ENCODE data around the gene SELPLG.
"Not testable (repeated sequence)": the region's sequence is repeated elsewhere in the genome, so short reads cannot be mapped to it uniquely, and the experiment has no call there.

The SELPLG gene

DNA sequence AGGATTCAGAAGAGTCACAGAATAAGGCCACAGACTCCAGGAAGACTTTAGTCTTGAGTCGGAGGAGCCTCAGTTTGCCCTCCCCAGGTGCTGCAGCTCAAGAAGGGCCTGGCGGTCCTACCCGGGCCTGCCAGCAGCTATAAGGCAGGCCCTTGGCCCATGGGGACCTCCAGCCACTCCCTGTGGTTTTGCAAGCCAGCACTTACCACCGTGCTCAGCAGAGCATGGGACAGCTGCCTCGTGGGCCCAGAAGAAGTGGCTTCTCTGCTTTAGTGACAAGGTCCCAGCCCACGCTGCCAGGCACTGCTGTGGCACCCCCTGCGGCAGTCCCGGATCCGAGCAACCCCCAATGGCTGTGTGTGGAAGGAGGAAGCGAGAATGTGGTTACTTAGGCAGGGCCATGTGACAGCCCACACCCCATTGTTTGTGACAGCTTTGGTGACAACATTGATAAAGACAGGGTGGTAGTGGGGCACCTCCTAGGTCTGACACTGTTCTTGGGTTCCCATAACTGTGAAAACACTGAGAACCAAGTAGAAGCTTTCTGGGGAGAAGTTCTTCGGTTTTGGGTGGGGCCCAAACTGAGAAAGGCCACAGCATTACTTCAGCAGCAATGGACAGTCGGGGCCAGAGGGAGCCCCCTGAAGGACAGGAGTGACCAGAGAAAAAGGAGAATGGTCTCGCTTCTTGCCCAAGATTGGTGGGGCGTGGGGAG is at the start of gene SELPLG:
Gene SELPLG, minus strand, starts transcription at position 361 of the 715 bp plus-strand sequence. CDS start 9,587 bp downstream, outside the sequence.
- DNase-seq: peak; percentile 88

DNA sequence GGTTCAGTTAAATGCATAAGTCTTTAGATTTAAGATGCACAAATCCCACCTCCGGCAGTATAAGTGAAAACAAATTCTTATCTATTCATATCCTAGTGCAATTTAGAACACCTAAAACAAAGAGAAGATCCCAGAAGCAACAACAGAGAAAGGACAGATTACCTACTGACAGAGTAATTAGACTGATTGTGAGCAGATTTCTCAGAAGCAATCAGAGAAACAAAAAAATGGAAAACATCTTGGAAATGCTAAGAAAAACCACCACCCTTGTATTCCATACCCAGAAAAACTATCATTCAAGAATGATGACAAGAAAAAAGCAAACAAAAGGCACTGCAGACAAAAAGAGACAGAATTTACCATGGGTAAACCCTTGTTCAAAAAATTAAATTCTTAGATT is 47.6 kb upstream of the SELPLG start:
- no peak for DNase-seq

DNA sequence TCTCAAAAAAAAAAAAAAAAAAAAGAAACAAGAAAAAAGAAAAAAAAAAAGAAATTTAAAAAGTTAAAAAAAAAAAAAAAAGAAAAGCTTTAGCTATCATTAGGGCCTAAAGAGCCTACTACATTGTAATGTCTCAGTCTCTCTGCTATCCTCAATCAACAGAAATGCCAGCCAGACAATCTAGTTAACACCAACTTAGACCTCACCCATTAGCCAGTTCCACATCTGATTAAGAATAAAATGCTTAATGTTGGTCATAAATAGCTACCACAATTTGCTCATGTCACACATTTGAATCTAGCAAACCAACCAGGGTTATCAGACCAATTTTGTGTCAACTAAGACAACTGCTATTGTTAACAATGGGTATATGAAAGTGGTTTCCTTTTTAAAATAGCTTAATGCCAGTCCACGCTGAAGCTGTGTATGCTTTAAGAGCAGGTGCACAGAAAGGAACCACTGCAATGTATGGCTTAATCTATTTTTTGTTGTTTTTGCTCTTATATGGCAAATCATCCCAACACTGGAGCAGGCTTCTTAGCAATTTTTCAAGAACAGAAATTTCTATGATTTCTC is 45.5 kb upstream of the SELPLG start:
- DNase-seq: no peak

- no peak for DNase-seq
Observed at GRCh38 chr12:108678104-108678730, 44.5 kb upstream of the SELPLG start.

GRCh38 chr12:108677381-108677780 is 43.7 kb upstream of the SELPLG start:
- no peak for DNase-seq

DNA sequence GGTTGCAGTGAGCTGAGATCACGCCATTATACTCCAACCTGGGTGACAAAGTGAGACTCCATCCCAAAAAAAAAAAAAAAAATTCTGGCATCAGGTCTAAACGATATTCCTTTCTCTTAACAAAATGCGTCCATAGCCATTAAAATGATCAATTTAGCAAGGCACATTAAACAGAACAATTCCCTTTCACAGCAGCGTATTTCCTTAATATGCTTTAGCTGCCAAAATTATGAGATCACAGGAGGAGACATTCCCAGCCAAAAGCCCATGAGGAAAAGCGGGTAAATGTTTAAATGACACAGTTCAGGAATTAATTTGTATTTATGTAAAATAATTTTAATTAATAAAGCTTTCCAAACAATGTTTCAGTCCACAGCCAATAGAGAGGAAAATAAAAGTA is 43.0 kb upstream of the SELPLG start:
- DNase-seq: no peak

- DNase-seq: no peak
Observed at GRCh38 chr12:108675792-108676191, 42.1 kb upstream of the SELPLG start.

GRCh38 chr12:108672054-108672453 is 38.4 kb upstream of the SELPLG start:
- DNase-seq: no peak

- DNase-seq: no peak
Observed at GRCh38 chr12:108671110-108671509, 37.4 kb upstream of the SELPLG start.

DNA sequence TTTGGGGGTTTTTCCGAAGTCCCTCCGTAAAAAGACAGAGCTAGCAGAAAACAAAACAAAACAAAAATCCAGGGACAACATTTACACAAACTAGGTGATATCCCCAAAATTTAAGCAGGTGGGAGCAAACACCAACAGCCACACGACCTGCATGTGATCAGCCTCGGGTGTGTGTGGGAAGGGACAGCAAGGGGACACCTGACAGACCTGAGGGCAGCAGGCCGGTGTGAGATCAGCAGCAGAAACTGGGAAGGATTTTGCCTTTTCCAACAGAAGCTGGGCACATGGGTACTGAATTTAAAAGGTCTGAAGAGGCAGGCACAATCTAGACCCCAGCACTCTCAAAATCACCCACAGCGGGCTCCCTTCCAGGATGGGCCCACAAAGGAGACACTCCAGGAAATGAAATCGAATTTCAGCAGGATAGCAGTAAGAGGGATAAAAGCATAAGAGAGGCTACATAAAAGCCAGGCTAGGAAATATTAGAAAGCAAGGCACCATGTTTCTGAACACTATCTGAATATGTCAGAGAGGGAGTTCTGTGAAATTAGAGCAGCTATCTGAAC is 36.5 kb upstream of the SELPLG start:
- DNase-seq: no peak

DNA sequence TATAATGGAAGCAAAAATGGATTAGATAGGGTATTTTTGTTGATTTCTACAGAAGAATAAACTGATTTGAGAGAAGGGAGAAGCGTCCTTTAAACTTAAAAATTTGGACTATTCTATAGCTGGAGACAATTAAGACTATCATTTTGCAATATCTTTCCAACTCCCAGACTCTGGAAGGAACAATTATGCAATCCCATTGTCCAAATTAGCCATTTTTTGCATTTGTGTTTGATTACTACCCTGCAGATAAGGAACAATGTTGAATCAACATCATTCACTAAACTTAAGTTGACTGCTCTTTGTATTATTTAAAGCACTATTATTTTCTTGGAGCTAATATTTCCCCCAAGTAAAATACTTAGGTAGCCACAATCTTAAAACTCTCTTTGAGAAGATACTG is 34.8 kb upstream of the SELPLG start:
- no peak for DNase-seq

DNA sequence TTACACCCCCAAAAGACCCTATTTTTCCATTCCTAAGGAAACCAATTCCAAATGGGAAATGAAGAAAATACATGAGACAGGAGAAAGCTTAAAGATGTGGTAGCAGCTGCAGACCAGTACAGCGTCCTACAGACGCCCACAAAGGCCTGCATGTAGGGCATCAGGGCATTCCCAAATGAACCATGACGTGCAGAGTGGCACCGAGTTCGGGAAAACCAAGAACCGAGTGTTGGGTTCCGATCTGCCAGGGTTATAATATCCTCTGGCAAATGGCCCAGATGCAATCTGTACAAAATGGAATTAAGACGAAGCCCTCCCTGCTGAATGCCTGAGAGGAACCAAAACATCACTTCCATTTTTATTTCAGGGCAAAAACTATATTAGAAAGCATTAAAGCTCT is 34.4 kb upstream of the SELPLG start:
- no peak for DNase-seq

DNA sequence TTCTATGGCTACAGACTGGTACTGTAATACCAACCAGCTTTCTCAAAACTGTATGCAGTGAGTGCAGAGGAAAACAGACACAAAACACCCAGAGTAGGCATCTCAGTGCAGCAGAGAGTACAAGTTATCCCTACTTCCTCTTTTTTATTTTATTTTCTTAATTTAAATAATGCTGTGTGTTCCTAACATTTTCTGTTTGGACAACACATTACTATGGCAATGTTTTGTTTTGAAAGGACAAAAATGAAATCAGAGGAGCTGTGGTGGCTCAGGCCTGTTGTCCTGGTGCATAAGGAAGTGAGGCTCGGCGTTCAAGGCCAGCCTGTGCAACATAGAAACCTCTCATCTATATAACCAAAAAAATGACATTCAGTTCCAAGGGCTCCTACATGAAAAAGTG is 33.7 kb upstream of the SELPLG start:
- DNase-seq: no peak

- DNase-seq: no peak
Observed at GRCh38 chr12:108666401-108666881, 32.7 kb upstream of the SELPLG start.

- no peak for DNase-seq
Observed at GRCh38 chr12:108665608-108666202, 32.0 kb upstream of the SELPLG start.

DNA sequence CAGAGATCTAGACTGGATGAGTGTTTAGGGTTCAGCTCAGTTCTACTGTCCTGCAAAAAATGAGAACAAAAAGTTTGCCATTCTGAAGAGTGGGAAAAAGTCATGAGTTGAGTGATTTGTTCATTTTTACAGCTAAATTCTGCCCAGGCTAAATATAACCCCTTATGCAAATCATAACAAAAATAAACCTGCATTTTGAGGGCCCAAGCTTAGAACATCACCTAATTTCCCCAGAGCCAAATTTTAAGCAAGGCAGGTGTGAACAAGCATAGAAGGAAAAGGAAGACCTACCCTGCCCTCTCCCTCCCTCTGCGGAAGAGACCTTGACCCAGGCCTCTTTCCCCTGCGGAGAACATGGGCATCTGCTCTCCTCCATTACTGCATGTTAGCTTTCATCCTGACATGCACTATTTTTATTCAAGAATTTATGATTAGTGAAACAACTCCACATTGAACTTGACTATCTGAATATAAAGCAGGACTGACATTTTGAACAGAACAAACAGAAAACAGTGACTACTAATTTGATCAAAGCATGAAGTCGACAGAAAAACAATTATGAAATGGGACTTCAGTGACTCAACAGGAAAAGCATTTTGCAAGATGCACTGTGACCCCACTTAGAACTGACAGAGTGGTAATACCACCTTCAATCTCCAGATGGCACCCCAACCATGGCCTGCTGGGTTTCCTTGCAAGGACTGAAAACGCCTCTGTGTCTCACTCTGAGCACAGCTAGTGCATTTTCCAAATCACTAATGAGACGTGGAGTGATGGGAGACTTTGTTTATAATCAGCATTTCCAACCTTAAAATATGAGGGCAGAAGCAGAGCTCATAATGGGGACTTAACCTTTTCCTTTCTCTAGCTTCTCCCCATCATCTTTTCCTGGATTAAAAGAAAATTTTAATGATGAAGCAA is 30.9 kb upstream of the SELPLG start:
- peak; percentile 88 for DNase-seq

- no peak for DNase-seq
Observed at GRCh38 chr12:108663324-108664015, 29.8 kb upstream of the SELPLG start.

DNA sequence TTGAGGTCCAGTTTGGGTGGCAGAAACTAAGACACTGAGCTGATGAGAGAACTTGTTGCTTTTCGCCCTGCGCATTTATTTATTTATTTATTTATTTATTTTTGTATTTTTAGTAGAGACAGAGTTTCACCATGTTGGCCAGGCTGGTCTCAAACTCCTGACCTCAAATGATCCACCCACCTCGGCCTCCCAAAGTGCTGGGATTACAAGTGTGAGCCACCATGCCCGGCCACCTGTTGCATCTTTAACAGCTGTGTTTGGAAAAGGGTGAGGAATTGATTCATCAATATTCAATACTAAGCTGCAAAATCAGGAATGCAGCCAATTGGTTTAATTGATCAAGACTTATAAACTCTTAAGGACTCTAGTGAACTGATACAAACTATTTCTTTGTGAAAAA is 24.4 kb upstream of the SELPLG start:
- not testable (repeated sequence) for DNase-seq

DNA sequence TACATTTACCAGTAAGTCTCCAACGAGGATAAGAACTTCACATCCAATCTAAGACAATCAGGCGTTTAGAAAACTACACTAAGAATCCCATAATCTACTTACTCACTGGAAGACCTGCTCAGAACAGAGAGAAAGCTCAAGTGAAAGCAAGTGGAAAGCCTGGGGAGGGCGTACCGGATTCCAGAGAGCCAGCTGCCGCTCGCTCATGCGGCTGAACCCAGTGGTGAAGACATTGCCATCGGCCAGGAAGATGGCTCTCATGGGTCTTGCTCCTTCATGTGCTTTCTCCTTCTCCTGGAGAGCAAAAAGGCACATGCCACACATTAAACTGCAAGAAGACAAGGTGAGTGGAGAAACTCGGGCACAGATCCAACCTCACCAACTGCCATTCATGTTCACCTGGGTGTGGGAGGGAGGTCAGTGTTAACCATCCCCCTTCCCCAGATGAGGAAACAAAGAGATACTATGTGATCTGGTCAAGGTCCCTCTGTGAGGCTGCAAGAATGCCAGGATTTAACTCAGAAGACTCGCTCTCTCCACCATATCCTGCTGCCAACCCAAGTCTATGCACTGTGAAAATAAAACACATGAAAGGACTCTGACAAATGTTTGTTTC is 23.5 kb upstream of the SELPLG start:
- DNase-seq: no peak

GRCh38 chr12:108656247-108656646 is 22.6 kb upstream of the SELPLG start:
- not testable (repeated sequence) for DNase-seq

- DNase-seq: not testable (repeated sequence)
Observed at GRCh38 chr12:108655812-108656175, 22.1 kb upstream of the SELPLG start.

Data from CD4-positive, alpha-beta T cell treated with Interleukin-17A for 4 hours (primary cell).